Measurements from ENCODE around the gene KASH5.

The KASH5 gene

DNA sequence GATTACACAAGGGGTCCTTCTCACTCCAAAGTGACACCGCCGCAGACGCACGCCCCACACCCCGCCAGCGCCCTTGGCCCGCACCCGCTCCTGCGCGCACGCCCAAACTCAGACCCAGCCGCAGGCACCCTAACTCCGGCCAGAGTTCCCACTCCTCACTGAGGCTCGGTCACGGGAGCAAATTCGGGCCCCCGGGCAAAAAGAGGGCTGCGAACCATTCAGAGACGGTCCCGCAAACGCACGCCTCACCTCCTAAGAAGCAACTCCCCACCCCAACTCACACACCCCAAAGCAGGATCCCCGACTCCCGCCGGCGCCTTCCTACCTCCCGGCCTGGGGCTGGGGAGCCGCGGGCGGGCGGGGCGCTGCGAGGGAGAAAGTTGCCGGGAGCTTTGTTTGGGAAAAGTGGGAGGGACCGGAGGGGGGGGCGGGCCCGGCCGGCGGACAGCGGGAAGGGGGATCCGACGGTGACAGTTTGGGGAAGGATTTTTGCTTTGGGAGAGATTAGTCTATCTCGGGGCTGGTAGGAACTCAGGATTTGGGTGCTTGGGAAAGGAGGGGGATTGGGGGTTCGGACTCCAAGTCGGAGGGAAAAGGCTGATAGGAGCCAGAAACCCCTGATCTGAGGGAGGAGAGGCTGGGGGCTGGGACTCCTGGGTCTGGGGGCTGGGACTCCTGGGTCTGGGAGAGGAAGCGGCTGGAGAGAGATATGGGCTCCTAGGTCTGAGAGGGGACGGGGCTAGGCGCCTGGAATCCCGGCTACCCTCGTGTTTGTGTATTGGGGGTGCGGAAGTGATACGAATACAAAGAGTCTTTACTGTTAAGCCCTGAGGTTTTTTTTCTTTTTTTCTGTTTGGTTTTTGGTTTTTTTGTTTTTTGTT lies 25.8 kb upstream of the KASH5 start, which contains the start of gene TEAD2 (continued):
- TF ChIP-seq KLF1 (tag by site-specific recombination; IDR thresholded peaks at IDR 0.05) (peak; percentile 54; the same call in 1 of the 2 replicates), OVOL3 (tag by site-specific recombination; IDR thresholded peaks at IDR 0.05) (no peak), ZNF610 (tag by site-specific recombination; IDR thresholded peaks at IDR 0.05; ENCODE audit: borderline replicate concordance) (no peak), HOXA7 (CRISPR knock-in tag; IDR thresholded peaks at IDR 0.05; ENCODE audit: borderline replicate concordance) (no peak), ZSCAN23 (tag by site-specific recombination; IDR thresholded peaks at IDR 0.05) (no peak), ZNF521 (tag by site-specific recombination; IDR thresholded peaks at IDR 0.05) (no peak), ZNF112 (tag by site-specific recombination; IDR thresholded peaks at IDR 0.05) (no peak), OSR2 (tag by site-specific recombination; IDR thresholded peaks at IDR 0.05) (no peak), SCRT2 (tag by site-specific recombination; IDR thresholded peaks at IDR 0.05) (no peak)
- TF ChIP-seq, protein P1, sequence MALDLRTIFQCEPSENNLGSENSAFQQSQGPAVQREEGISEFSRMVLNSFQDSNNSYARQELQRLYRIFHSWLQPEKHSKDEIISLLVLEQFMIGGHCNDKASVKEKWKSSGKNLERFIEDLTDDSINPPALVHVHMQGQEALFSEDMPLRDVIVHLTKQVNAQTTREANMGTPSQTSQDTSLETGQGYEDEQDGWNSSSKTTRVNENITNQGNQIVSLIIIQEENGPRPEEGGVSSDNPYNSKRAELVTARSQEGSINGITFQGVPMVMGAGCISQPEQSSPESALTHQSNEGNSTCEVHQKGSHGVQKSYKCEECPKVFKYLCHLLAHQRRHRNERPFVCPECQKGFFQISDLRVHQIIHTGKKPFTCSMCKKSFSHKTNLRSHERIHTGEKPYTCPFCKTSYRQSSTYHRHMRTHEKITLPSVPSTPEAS (tag by site-specific recombination; IDR thresholded peaks at IDR 0.05): no peak; the same call in 1 of the 2 replicates
- TF ChIP-seq, protein P2, sequence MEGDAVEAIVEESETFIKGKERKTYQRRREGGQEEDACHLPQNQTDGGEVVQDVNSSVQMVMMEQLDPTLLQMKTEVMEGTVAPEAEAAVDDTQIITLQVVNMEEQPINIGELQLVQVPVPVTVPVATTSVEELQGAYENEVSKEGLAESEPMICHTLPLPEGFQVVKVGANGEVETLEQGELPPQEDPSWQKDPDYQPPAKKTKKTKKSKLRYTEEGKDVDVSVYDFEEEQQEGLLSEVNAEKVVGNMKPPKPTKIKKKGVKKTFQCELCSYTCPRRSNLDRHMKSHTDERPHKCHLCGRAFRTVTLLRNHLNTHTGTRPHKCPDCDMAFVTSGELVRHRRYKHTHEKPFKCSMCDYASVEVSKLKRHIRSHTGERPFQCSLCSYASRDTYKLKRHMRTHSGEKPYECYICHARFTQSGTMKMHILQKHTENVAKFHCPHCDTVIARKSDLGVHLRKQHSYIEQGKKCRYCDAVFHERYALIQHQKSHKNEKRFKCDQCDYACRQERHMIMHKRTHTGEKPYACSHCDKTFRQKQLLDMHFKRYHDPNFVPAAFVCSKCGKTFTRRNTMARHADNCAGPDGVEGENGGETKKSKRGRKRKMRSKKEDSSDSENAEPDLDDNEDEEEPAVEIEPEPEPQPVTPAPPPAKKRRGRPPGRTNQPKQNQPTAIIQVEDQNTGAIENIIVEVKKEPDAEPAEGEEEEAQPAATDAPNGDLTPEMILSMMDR (tag by site-specific recombination; IDR thresholded peaks at IDR 0.05): no peak
- TF ChIP-seq, protein P3, sequence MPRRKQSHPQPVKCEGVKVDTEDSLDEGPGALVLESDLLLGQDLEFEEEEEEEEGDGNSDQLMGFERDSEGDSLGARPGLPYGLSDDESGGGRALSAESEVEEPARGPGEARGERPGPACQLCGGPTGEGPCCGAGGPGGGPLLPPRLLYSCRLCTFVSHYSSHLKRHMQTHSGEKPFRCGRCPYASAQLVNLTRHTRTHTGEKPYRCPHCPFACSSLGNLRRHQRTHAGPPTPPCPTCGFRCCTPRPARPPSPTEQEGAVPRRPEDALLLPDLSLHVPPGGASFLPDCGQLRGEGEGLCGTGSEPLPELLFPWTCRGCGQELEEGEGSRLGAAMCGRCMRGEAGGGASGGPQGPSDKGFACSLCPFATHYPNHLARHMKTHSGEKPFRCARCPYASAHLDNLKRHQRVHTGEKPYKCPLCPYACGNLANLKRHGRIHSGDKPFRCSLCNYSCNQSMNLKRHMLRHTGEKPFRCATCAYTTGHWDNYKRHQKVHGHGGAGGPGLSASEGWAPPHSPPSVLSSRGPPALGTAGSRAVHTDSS (tag by site-specific recombination; IDR thresholded peaks at IDR 0.05): no peak

DNA sequence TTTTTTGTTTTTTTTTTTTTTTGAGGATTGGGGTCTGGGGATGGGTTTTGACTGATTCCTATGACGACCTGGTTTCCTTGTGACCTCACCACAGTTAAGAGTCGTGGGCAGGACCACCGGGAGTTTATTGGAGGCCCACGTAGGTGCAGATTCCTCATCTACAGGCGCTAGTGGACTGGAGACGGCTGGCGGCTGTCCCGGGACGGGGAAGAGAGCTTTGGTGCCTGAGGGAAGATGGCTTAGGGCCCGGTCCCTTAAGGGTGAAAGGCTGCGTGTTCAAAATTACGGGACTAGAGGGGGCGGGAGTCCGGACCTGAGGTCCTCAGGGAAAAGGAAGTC lies 25.2 kb upstream of the KASH5 start:
- Histone ChIP-seq H3K4me1 (ENCODE audit: control insufficient read depth, insufficient read depth, low read length) (peaks cover 14% of the 10 kb centered on the region), H3K36me3 (ENCODE audit: control insufficient read depth in 2 of 2, insufficient read depth in 1 of 2, low read length in 2 of 2) (peaks cover 10 to 11% of the 10 kb centered on the region in 2 experiments), H3K9me3 (ENCODE audit: control insufficient read depth, insufficient read depth, low read depth, low read length) (no peaks in the 10 kb centered on the region), H3K4me3 (ENCODE audit: low read depth, low read length) (peak overlapping the region; percentile 26), H3K27ac (ENCODE audit: extremely low read depth, low read depth, low read length) (peak overlapping the region; percentile 37; the same call in 1 of the 2 replicates)
- CTCF ChIA-PET: interaction anchor here (0.6 to 1.0 kb wide), 4 partner anchors 13 to 136 kb away, joined by 3 to 4 read pairs (median 3); no protein-coding TSS in a partner anchor
- POLR2A ChIA-PET: interaction anchor here (0.7 to 2.0 kb wide), 6 partner anchors 80 to 214 kb away, joined by 3 to 6 read pairs (median 3); partner anchors contain the start of genes ALDH16A1 and PIH1D1
- TF ChIP-seq ZNF335 (tag by site-specific recombination; conservative IDR thresholded peaks at IDR 0.05): peak; percentile 43
- TF ChIP-seq ZNF843 (tag by site-specific recombination; IDR thresholded peaks at IDR 0.05): no peak
- TF ChIP-seq ZNF707 (tag by site-specific recombination; IDR thresholded peaks at IDR 0.05): no peak
- TF ChIP-seq, protein P4, sequence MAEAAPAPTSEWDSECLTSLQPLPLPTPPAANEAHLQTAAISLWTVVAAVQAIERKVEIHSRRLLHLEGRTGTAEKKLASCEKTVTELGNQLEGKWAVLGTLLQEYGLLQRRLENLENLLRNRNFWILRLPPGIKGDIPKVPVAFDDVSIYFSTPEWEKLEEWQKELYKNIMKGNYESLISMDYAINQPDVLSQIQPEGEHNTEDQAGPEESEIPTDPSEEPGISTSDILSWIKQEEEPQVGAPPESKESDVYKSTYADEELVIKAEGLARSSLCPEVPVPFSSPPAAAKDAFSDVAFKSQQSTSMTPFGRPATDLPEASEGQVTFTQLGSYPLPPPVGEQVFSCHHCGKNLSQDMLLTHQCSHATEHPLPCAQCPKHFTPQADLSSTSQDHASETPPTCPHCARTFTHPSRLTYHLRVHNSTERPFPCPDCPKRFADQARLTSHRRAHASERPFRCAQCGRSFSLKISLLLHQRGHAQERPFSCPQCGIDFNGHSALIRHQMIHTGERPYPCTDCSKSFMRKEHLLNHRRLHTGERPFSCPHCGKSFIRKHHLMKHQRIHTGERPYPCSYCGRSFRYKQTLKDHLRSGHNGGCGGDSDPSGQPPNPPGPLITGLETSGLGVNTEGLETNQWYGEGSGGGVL (tag by site-specific recombination; IDR thresholded peaks at IDR 0.05): no peak
- 0 out of 2 replicates have a peak, but pooled peaks have one; percentile 62 for TF ChIP-seq MYNN (tag by site-specific recombination; IDR thresholded peaks at IDR 0.05; ENCODE audit: borderline replicate concordance)
- no peak for TF ChIP-seq ZNF623 (tag by site-specific recombination; IDR thresholded peaks at IDR 0.05)
- peak; percentile 44; the same call in 1 of the 2 replicates for TF ChIP-seq EGR2 (tag by site-specific recombination; IDR thresholded peaks at IDR 0.05; ENCODE audit: low read depth)
- TF ChIP-seq ZNF629 (tag by site-specific recombination; IDR thresholded peaks at IDR 0.05): peak; percentile 62; the same call in 1 of the 2 replicates
- TF ChIP-seq ZNF211 (tag by site-specific recombination; IDR thresholded peaks at IDR 0.05; ENCODE audit: low read depth): no peak
- TF ChIP-seq ZBTB21 (tag by site-specific recombination; IDR thresholded peaks at IDR 0.05): no peak
- TF ChIP-seq ZNF423 (tag by site-specific recombination; IDR thresholded peaks at IDR 0.05): no peak
- TF ChIP-seq ZNF596 (tag by site-specific recombination; IDR thresholded peaks at IDR 0.05): no peak
- TF ChIP-seq SP7 (tag by site-specific recombination; IDR thresholded peaks at IDR 0.05): no peak; the same call in 1 of the 2 replicates
- peak; percentile 72 for TF ChIP-seq ZFHX2 (tag by site-specific recombination; conservative IDR thresholded peaks at IDR 0.05)
- TF ChIP-seq ZBTB48 (tag by site-specific recombination; IDR thresholded peaks at IDR 0.05): peak; percentile 91
- no peak for TF ChIP-seq OSR2 (tag by site-specific recombination; IDR thresholded peaks at IDR 0.05)
- no peak for TF ChIP-seq ZNF433 (tag by site-specific recombination; IDR thresholded peaks at IDR 0.05; ENCODE audit: low read depth)
- TF ChIP-seq SCRT1 (tag by site-specific recombination; IDR thresholded peaks at IDR 0.05; ENCODE audit: borderline replicate concordance): no peak
- peak; percentile 12; the same call in 1 of the 2 replicates for TF ChIP-seq GLIS1 (tag by site-specific recombination; IDR thresholded peaks at IDR 0.05)
- 0 out of 2 replicates have a peak, but pooled peaks have one; percentile 44 for TF ChIP-seq ZNF561 (tag by site-specific recombination; IDR thresholded peaks at IDR 0.05; ENCODE audit: borderline replicate concordance)
- TF ChIP-seq ZNF24 (tag by site-specific recombination; IDR thresholded peaks at IDR 0.05): no peak

Data from HEK293 (cell line).